A673 (cell line): ENCODE data around the gene EZH2. TPM values are rescaled to one million over a fixed set of nuclear protein-coding genes. Genes with fewer than 3 reads are reported as not detected.

Experiments
- BruUV-seq: library from RNA; stranded (reverse); fragments of 400-500 nt; replicated peaks from 2 replicates; lab custom pipeline; 2021; lab: Mats Ljungman, UMichigan
- CTCF ChIA-PET: fragments of 300-600 bp; sonication (Branson Sonifier 250); formaldehyde crosslinking; loops from one replicate; lab custom pipeline; 2022; ENCODE audit warnings: antibody characterized with exemption; lab: Charles Lee
- POLR2A ChIA-PET: fragments of 300-600 bp; sonication (Branson Sonifier 250); formaldehyde crosslinking; loops from one replicate; lab custom pipeline; 2022; ENCODE audit warnings: antibody characterized with exemption; ENCODE audit not compliant: low non-redundant PET; lab: Charles Lee
- DNase-seq: peaks from one replicate; pipeline ENCODE4 v3.0.0-alpha.2; 2015; ENCODE audit warnings: low spot score
- H3K27ac ChIP-seq: fragments of 200-600 bp; sonication (generic); 2 replicates; pipeline ENCODE4 v1.5.1; 2016; ENCODE audit warnings: mixed run types, low read depth, mild to moderate bottlenecking, mixed read lengths, antibody characterized with exemption, low read length; ENCODE audit not compliant: poor library complexity, severe bottlenecking
- H3K27me3 ChIP-seq: fragments of 200-600 bp; sonication (generic); replicated peaks from 2 replicates; pipeline ENCODE4 v1.6.1; 2017; ENCODE audit warnings: mixed run types, low read depth, mild to moderate bottlenecking, mixed read lengths, antibody characterized with exemption, low read length; ENCODE audit not compliant: insufficient read depth, poor library complexity
- H3K36me3 ChIP-seq: fragments of 200-600 bp; sonication (generic); 2 replicates; pipeline ENCODE4 v1.6.1; 2016; ENCODE audit warnings: mixed run types, mild to moderate bottlenecking, mixed read lengths, antibody characterized with exemption, low read length; ENCODE audit not compliant: insufficient read depth, poor library complexity, severe bottlenecking
- H3K4me1 ChIP-seq: fragments of 200-600 bp; sonication (generic); 2 replicates; pipeline ENCODE4 v1.6.1; 2017; ENCODE audit warnings: mixed run types, mild to moderate bottlenecking, mixed read lengths, antibody characterized with exemption, low read length; ENCODE audit not compliant: insufficient read depth, poor library complexity, severe bottlenecking
- H3K4me3 ChIP-seq: fragments of 200-600 bp; sonication (generic); 2 replicates; pipeline ENCODE4 v1.5.1; 2016; ENCODE audit warnings: low read depth, mixed run types, mild to moderate bottlenecking, mixed read lengths, low read length; ENCODE audit not compliant: poor library complexity, severe bottlenecking
- H3K9me3 ChIP-seq: fragments of 200-600 bp; sonication (generic); 2 replicates; pipeline ENCODE4 v1.6.1; 2016; ENCODE audit warnings: mixed run types, low read depth, mild to moderate bottlenecking, mixed read lengths, antibody characterized with exemption, low read length; ENCODE audit not compliant: poor library complexity, severe bottlenecking
- EZH2 ChIP-seq: fragments of 200-600 bp; sonication (generic); IDR thresholded peaks from 2 replicates; pipeline ENCODE4 v1.6.1; 2017; ENCODE audit warnings: borderline replicate concordance, low read depth, mild to moderate bottlenecking, mixed read lengths, antibody characterized with exemption, low read length; ENCODE audit not compliant: poor library complexity, severe bottlenecking
- intact Hi-C: fragments of 100-400 bp; cut with micrococcal nuclease; formaldehyde crosslinking; loops from one replicate; pipeline ENCODE4 v1.10.0; 2022; ENCODE audit not compliant: unreplicated experiment
- total RNA-seq: library from RNA; stranded (reverse); gene quantifications from 2 replicates; pipeline ENCODE4 v1.2.3, GENCODE V29; 2021
- TF ChIP-seq, protein P1 (sequence below): fragments of 300-800, 200-600 bp; sonication (generic); conservative IDR thresholded peaks from 2 replicates; pipeline ENCODE4 v1.5.1; 2017; ENCODE audit warnings: low read depth, mild to moderate bottlenecking, antibody characterized with exemption, low read length, moderate library complexity, mixed read lengths

The EZH2 gene
- total RNA-seq, 1 experiment from 2014 or later, result 140 TPM

DNA sequence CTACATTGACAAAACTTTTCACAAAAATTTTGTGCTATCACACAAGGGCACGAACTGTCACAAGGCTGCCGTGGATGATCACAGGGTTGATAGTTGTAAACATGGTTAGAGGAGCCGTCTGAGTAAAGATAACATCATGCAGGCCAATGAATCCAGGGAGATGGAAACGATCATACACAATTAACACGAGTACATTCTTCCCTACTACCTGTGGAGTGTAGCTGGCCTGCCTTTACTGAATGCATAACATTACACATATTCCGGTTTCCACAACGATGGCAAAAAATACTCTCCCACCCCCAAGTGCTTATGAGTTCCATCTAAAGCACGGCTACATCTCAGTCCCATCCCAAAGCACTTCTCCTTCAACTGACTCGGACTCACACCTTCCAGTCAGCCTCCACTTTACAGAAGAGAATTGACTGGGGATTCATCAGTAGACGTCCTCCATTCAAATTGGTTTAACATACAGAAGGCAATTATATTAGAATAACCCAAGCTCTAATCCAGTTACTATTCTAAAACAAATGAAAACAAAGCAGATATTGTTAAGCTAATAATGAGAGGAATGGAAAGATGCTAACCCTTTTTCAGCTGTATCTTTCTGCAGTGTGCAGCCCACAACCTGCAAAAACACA, 69.0 kb downstream of the EZH2 start:
- BruUV-seq, result no TSS peak
- no peak for DNase-seq
- CTCF ChIA-PET, result no interaction called here
- H3K27ac ChIP-seq, result no peak overlapping the region
- H3K27me3 ChIP-seq, result no peaks in the 10 kb centered on the region
- H3K36me3 ChIP-seq, result peaks cover 100% of the 10 kb centered on the region
- no peak overlapping the region for H3K4me3 ChIP-seq
- intact Hi-C loops, result no loop called here
- H3K4me1 ChIP-seq, result peaks cover 2% of the 10 kb centered on the region
- TF ChIP-seq EZH2, result no peak
- TF ChIP-seq, protein P1, sequence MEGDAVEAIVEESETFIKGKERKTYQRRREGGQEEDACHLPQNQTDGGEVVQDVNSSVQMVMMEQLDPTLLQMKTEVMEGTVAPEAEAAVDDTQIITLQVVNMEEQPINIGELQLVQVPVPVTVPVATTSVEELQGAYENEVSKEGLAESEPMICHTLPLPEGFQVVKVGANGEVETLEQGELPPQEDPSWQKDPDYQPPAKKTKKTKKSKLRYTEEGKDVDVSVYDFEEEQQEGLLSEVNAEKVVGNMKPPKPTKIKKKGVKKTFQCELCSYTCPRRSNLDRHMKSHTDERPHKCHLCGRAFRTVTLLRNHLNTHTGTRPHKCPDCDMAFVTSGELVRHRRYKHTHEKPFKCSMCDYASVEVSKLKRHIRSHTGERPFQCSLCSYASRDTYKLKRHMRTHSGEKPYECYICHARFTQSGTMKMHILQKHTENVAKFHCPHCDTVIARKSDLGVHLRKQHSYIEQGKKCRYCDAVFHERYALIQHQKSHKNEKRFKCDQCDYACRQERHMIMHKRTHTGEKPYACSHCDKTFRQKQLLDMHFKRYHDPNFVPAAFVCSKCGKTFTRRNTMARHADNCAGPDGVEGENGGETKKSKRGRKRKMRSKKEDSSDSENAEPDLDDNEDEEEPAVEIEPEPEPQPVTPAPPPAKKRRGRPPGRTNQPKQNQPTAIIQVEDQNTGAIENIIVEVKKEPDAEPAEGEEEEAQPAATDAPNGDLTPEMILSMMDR, result no peak
- POLR2A ChIA-PET, result no interaction called here
- H3K9me3 ChIP-seq, result no peaks in the 10 kb centered on the region

DNA sequence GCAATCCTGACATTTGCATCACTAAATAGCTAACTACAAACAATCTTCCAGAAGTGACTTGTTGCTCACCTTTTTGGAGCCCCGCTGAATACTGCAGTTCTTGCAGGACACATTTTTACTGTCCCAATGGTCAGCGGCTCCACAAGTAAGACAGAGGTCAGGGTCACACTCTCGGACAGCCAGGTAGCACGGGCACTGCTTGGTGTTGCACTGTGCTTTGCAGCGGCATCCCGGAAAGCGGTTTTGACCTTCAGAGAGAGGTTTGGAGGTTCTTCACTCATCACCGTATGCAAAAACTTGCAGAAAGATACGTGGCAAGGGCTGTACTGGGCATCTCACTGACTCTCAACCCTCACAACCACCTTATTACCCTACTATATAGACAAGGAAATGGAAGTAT, 70.2 kb downstream of the EZH2 start:
- intact Hi-C loops, result no loop called here
- no TSS peak for BruUV-seq
- Histone ChIP-seq H3K36me3 (peaks cover 100% of the 10 kb centered on the region), H3K27ac (no peak overlapping the region), H3K4me3 (no peak overlapping the region), H3K4me1 (no peaks in the 10 kb centered on the region), H3K9me3 (no peaks in the 10 kb centered on the region), H3K27me3 (no peaks in the 10 kb centered on the region)
- POLR2A ChIA-PET, result no interaction called here
- no peak for DNase-seq
- CTCF ChIA-PET, result no interaction called here
- TF ChIP-seq, protein P1, result no peak
- no peak for TF ChIP-seq EZH2

GRCh38 chr7:148811892-148812291, 72.2 kb downstream of the EZH2 start:
- no peak overlapping the region for H3K27ac ChIP-seq
- no peaks in the 10 kb centered on the region for H3K9me3 ChIP-seq
- BruUV-seq, result no TSS peak
- H3K4me1 ChIP-seq, result no peaks in the 10 kb centered on the region
- no peak for DNase-seq
- no peaks in the 10 kb centered on the region for H3K27me3 ChIP-seq
- H3K36me3 ChIP-seq, result peaks cover 100% of the 10 kb centered on the region
- POLR2A ChIA-PET, result no interaction called here
- CTCF ChIA-PET, result no interaction called here
- H3K4me3 ChIP-seq, result no peak overlapping the region
- TF ChIP-seq, protein P1, result no peak
- intact Hi-C loops, result no loop called here
